GM19099 (cell line): Measurements from ENCODE around the gene PCSK1.

Source experiments
- POLR2A ChIP-seq: IDR thresholded peaks from 3 replicates; pipeline ENCODE4 v1.6.1; 2011; ENCODE audit warnings: low read depth; ENCODE audit not compliant: insufficient read length; ENCODE audit errors: extremely low read depth

Gene PCSK1

GRCh38 chr5:96433066-96433447 is at the start of gene PCSK1:
Gene PCSK1, minus strand, starts transcription at chr5:96433248. Its CDS starts 206 bp downstream, at chr5:96433042.
- TF ChIP-seq POLR2A = no peak

- no peak for TF ChIP-seq POLR2A
These were observed 48.8 kb upstream of the PCSK1 start for GRCh38 chr5:96481867-96482266.

DNA sequence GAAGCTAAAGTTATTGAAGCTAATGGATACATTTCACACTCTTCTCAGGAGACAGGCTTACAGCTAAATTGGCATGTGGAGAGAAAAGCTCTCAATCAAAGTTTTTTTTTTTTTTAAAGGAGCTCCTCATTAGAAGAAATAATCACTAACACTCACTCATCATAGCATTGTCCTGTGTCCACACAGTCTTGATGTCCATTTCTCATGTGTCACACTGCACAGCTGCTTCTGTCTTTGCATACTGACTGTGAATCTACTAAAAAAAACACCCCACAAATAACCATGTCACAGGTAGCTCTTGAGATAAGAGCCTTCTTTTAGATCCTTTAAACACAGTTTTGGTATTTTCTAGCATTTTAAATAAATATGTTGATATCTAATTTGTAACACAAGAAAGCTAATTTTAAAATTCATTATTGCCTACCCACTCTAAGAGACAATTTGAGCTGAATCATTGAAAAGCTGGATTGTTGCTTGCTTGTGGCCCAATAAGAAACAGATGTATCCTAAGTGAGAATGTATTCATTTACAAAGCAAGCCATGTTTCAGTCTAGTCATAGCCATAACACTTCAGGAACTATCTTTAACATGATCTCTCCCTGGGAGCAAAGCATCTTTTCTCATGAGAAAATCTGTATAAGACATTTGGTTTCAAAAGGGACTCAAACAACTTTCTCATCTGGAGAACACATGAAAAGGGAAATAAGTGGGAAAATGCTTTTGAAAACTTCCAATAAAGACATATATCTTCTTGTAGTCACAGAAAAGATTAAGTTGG is 48.1 kb upstream of the PCSK1 start:
- TF ChIP-seq POLR2A = no peak

DNA sequence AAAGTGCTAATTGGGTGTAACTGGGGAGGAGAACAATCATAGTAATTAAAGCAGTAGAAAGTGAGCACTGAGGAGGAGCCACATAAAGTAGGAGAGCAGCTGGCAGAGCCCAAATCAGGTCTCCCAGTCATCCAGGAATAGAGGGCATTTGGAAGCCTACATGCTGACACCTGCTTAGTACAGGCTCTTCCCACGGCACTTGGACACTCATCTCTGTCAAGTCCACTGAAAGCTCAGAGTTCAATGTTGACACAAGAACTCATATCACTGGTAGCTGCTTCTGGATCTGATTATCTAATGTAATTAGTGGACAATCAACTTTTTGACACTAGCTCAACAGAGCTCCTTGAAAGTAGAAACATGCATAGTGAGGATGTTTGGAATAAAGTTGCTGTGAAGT is 45.9 kb upstream of the PCSK1 start:
- no peak for TF ChIP-seq POLR2A

- TF ChIP-seq POLR2A = no peak
These were observed 43.6 kb upstream of the PCSK1 start for GRCh38 chr5:96476654-96477053.

GRCh38 chr5:96474073-96474472 is 41.0 kb upstream of the PCSK1 start:
- no peak for TF ChIP-seq POLR2A

- TF ChIP-seq POLR2A = no peak
These were observed 40.1 kb upstream of the PCSK1 start for GRCh38 chr5:96473155-96473554.

DNA sequence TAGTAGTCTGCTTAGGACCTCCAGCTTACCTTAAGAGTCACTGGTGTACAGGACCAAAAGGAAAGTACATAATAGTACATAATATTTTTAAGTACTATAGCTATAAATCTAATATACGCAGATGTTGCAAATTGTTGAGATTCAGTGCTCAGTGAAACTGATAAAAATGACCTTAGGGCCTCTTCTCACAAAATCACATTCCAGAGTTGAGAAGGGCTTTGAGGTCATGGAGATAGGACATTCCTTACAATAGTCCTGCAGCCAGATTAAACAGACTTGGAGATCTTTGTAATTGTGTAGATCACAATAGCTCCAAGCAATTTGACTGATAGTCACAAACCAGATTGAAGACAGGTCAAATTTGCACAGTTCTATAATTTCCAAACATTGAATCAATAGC is 37.7 kb upstream of the PCSK1 start:
- no peak for TF ChIP-seq POLR2A

- no peak for TF ChIP-seq POLR2A
These were observed 35.9 kb upstream of the PCSK1 start for GRCh38 chr5:96468956-96469355.

DNA sequence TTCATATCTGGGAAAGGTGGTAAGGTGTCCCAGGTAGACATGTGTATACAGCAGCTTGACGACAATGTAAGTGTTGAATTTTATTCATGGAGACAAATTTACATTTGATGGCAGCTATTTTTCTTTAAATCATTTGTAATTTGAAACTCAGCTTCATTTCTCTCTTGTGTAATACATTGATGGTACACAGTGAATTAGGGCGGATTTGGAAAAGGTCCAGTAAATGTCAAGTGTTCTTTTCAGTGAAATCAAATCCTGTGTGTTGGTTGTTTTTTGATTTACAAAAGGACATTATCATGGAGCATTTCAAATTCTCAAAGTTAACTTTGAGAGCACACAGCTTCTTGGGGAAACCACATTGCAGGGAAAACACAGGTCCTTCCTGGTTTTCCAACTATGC is 30.0 kb upstream of the PCSK1 start:
- no peak for TF ChIP-seq POLR2A

- TF ChIP-seq POLR2A = no peak
These were observed 26.5 kb upstream of the PCSK1 start for GRCh38 chr5:96459313-96460121.

DNA sequence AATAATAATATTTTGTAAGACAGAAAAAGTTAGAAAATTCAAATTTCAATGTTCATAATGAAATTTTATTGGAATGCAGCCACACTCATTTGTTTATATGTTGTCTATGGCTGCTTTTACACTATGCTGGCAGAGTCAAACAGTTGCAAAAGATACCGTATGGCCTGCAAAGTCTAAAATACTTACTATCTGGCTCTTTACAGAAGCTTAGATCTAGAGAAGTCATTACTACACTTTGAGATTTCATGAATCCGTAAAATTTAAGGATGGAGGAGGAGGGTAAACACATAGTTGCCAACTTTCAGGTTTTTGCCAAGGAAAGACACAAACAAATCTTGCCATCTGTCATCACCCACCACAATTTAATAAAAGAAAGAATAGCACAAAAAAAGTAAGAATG is 25.1 kb upstream of the PCSK1 start:
- no peak for TF ChIP-seq POLR2A

DNA sequence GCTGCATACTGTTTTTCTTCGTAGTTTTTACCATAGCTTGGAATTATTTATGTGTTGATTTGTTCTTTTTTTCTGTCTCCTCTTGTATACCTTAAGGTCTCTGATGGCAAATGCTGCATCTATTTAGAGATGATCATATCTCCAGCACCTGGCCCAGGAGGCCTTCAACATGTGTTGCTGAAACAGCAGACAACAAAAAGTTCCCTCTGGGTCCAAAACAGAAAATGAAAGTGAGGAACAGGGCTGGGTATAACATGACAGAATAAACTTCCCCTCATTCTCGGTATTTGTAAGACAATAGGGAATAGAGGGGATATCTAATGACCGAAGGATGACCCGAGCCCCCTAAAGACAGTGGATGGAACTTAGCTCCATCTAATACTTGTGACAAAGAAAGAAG is 22.7 kb upstream of the PCSK1 start:
- TF ChIP-seq POLR2A = no peak

DNA sequence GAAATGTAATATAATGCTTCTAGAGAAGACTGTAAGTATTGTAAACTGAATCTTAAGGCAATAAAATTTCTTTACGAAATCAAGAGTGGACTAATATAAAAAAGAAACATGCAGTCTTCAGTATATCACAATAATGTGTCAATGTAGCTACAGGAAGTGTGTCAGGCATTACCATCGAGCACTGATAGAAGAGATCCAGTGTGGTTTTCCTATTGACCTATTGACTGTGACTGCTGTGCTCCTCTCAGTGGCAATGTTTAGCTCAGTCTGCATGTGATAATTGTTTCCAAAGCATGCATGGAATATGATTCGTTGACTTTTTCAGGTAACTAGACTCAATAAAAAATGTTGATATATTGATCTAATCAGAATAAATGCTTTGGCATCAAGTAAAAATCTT is 20.3 kb upstream of the PCSK1 start:
- no peak for TF ChIP-seq POLR2A

DNA sequence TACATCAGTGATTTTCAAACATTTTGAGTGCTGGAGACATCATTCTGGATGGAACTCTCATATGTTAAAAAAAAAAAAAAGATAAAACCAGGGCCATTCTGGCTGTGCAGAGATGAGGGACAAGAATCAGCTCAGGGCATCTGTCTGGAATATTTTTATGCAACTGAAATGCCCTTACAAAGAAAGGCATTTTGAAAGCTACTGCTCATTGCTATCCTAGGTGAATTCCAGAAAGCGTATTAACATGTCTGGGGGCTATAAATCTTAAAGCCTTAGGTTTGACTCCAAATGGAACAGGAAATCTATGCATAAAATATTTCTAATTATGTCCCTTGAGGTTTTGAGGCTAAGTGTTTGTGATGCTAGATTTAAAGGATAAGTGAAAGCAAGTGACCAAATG is 14.9 kb upstream of the PCSK1 start:
- TF ChIP-seq POLR2A = no peak

DNA sequence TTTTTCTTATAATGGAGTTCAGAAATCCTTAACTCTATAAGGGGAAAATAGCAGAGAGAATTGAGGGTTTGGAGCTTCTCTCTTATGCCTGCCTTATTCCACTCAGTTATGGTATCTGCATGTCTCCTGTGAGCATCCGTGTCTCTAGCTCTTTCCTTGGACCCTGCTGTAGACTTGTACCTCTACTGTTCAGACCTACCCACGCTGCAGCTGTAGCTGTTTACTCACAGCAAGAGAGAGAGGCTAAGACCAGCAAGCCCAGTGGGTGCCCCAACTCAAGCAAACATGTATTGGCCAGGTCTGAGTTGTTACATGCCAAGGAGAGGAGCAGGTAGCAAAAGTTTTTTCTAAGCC is 7.1 kb upstream of the PCSK1 start:
- no peak for TF ChIP-seq POLR2A
